Measurements from ENCODE around the gene MFSD2B. TPM values are rescaled to one million over a fixed set of nuclear protein-coding genes. Genes with fewer than 3 reads are reported as not detected.

The MFSD2B gene
- polyA plus RNA-seq, 1 donor from 2014 or later = 0.27 TPM

DNA sequence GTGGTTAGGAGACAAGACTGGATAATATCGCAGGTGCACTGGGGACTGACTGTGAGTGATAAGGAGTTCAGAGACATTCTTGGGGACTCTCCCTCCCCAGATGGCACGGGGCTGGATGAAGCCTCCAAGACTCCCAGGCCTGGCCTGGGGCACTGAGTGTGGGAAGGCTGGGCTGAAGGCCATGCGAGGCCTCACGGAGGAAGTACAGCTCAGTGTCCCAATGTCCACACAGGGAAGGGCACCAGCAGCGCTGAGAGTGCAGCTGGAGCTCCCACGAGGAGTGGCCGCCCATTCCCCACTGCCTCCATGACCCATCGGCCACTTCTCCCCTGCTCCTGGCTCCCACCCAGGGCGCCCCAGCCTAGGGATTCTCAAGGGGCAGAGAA, 6.5 kb downstream of the MFSD2B start:
- H3K9ac ChIP-seq (ENCODE audit: low read length) = no peak overlapping the region
- no peak overlapping the region for H3K27ac ChIP-seq (ENCODE audit: low read length)
- no peaks in the 10 kb centered on the region for H3K27me3 ChIP-seq (ENCODE audit: insufficient read depth, low read depth, low read length)
- H3K9me2 ChIP-seq (ENCODE audit: insufficient read depth, low read length) = no peaks in the 10 kb centered on the region
- H3K79me2 ChIP-seq (replicated peaks; ENCODE audit: insufficient read depth, low read length) = no peaks in the 10 kb centered on the region
- no peak overlapping the region for H2AFZ ChIP-seq (ENCODE audit: low read depth, low read length)
- TF ChIP-seq EP300 (conservative IDR thresholded peaks at IDR 0.05; ENCODE audit: poor library complexity, severe bottlenecking) (no peak), MXI1 (conservative IDR thresholded peaks at IDR 0.05; ENCODE audit: poor library complexity, severe bottlenecking) (no peak), SMC3 (conservative IDR thresholded peaks at IDR 0.05; ENCODE audit: poor library complexity) (no peak), POLR2AphosphoS5 (IDR thresholded peaks at IDR 0.05) (no peak), TAF1 (IDR thresholded peaks at IDR 0.05; ENCODE audit: low read depth) (no peak), RAD21 (conservative IDR thresholded peaks at IDR 0.05) (no peak), EZH2 (IDR thresholded peaks at IDR 0.05; ENCODE audit: borderline replicate concordance, insufficient read depth, low read length, poor library complexity, severe bottlenecking) (no peak)
- TF ChIP-seq, protein P1, sequence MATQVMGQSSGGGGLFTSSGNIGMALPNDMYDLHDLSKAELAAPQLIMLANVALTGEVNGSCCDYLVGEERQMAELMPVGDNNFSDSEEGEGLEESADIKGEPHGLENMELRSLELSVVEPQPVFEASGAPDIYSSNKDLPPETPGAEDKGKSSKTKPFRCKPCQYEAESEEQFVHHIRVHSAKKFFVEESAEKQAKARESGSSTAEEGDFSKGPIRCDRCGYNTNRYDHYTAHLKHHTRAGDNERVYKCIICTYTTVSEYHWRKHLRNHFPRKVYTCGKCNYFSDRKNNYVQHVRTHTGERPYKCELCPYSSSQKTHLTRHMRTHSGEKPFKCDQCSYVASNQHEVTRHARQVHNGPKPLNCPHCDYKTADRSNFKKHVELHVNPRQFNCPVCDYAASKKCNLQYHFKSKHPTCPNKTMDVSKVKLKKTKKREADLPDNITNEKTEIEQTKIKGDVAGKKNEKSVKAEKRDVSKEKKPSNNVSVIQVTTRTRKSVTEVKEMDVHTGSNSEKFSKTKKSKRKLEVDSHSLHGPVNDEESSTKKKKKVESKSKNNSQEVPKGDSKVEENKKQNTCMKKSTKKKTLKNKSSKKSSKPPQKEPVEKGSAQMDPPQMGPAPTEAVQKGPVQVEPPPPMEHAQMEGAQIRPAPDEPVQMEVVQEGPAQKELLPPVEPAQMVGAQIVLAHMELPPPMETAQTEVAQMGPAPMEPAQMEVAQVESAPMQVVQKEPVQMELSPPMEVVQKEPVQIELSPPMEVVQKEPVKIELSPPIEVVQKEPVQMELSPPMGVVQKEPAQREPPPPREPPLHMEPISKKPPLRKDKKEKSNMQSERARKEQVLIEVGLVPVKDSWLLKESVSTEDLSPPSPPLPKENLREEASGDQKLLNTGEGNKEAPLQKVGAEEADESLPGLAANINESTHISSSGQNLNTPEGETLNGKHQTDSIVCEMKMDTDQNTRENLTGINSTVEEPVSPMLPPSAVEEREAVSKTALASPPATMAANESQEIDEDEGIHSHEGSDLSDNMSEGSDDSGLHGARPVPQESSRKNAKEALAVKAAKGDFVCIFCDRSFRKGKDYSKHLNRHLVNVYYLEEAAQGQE (IDR thresholded peaks at IDR 0.05; ENCODE audit: borderline replicate concordance) = no peak
- TF ChIP-seq, protein P2, sequence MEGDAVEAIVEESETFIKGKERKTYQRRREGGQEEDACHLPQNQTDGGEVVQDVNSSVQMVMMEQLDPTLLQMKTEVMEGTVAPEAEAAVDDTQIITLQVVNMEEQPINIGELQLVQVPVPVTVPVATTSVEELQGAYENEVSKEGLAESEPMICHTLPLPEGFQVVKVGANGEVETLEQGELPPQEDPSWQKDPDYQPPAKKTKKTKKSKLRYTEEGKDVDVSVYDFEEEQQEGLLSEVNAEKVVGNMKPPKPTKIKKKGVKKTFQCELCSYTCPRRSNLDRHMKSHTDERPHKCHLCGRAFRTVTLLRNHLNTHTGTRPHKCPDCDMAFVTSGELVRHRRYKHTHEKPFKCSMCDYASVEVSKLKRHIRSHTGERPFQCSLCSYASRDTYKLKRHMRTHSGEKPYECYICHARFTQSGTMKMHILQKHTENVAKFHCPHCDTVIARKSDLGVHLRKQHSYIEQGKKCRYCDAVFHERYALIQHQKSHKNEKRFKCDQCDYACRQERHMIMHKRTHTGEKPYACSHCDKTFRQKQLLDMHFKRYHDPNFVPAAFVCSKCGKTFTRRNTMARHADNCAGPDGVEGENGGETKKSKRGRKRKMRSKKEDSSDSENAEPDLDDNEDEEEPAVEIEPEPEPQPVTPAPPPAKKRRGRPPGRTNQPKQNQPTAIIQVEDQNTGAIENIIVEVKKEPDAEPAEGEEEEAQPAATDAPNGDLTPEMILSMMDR (IDR thresholded peaks at IDR 0.05; ENCODE audit: poor library complexity, severe bottlenecking) = no peak
- H3F3A ChIP-seq (ENCODE audit: insufficient read depth, low read length, poor library complexity, severe bottlenecking) = no peaks in the 10 kb centered on the region
- no peak overlapping the region for H3K4me3 ChIP-seq (ENCODE audit: low read length)
- H4K20me1 ChIP-seq (ENCODE audit: insufficient read depth) = no peaks in the 10 kb centered on the region
- H3K4me2 ChIP-seq (ENCODE audit: low read length) = no peak overlapping the region
- H3K36me3 ChIP-seq (ENCODE audit: insufficient read depth, low read length) = no peaks in the 10 kb centered on the region
- H3K9me3 ChIP-seq (ENCODE audit: low read length) = no peaks in the 10 kb centered on the region

DNA sequence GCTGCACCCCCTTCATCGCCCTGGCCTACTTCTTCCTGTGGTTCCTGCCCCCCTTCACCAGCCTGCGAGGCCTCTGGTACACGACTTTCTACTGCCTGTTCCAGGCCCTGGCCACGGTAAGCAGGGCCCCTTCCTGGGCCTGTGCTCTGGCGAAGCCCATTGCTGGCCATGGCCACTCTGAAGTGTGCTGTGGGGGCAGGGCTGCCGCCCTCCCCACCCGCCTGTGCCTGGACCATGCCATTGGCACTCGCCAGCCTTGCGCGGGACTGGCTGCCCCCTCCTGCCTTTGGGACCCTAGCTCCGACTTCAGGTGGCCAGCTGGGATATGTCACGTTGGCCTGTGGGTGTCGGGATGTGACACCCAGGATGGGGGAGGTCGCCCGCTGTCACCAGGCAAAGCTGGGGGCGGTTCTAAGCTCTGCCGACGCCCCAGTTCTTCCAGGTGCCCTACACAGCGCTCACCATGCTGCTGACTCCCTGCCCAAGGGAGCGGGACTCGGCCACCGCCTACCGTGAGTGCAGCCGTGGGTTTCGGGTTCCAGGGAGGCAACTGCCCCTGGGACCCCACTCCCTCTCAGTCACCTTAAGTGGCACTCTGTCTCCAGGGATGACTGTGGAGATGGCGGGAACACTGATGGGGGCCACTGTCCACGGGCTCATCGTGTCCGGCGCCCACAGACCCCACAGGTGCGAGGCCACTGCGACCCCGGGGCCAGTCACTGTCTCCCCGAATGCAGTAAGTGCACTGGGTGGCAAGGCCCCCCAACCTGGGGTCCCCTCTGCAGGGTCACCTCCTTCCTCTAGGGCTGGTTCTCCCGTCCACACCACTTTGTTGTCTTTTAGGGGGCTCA, 7.2 kb downstream of the MFSD2B start:
- no peak overlapping the region for H2AFZ ChIP-seq (ENCODE audit: low read depth, low read length)
- no peak overlapping the region for H3K27ac ChIP-seq (ENCODE audit: low read length)
- no peak overlapping the region for H3K9ac ChIP-seq (ENCODE audit: low read length)
- no peaks in the 10 kb centered on the region for H3K9me2 ChIP-seq (ENCODE audit: insufficient read depth, low read length)
- no peaks in the 10 kb centered on the region for H3K27me3 ChIP-seq (ENCODE audit: insufficient read depth, low read depth, low read length)
- no peaks in the 10 kb centered on the region for H3K79me2 ChIP-seq (replicated peaks; ENCODE audit: insufficient read depth, low read length)
- H3K9me3 ChIP-seq (ENCODE audit: low read length) = no peaks in the 10 kb centered on the region
- H3K4me2 ChIP-seq (ENCODE audit: low read length) = no peak overlapping the region
- no peak overlapping the region for H3K4me3 ChIP-seq (ENCODE audit: low read length)
- TF ChIP-seq, protein P2 (IDR thresholded peaks at IDR 0.05; ENCODE audit: poor library complexity, severe bottlenecking) = no peak
- TF ChIP-seq POLR2AphosphoS5 (IDR thresholded peaks at IDR 0.05) = no peak
- no peak for TF ChIP-seq TAF1 (IDR thresholded peaks at IDR 0.05; ENCODE audit: low read depth)
- TF ChIP-seq EZH2 (IDR thresholded peaks at IDR 0.05; ENCODE audit: borderline replicate concordance, insufficient read depth, low read length, poor library complexity, severe bottlenecking) = no peak
- TF ChIP-seq MXI1 (conservative IDR thresholded peaks at IDR 0.05; ENCODE audit: poor library complexity, severe bottlenecking) = no peak
- TF ChIP-seq SMC3 (conservative IDR thresholded peaks at IDR 0.05; ENCODE audit: poor library complexity) = no peak
- no peak for TF ChIP-seq RAD21 (conservative IDR thresholded peaks at IDR 0.05)
- no peak for TF ChIP-seq EP300 (conservative IDR thresholded peaks at IDR 0.05; ENCODE audit: poor library complexity, severe bottlenecking)
- TF ChIP-seq, protein P1 (IDR thresholded peaks at IDR 0.05; ENCODE audit: borderline replicate concordance) = no peak
- no peaks in the 10 kb centered on the region for H3F3A ChIP-seq (ENCODE audit: insufficient read depth, low read length, poor library complexity, severe bottlenecking)
- H4K20me1 ChIP-seq (ENCODE audit: insufficient read depth) = no peaks in the 10 kb centered on the region
- H3K36me3 ChIP-seq (ENCODE audit: insufficient read depth, low read length) = no peaks in the 10 kb centered on the region
